GM21717 (cell line): ENCODE results near the gene NCOR2.

Source experiments
- ATAC-seq: cut with Tn5 transposase; IDR thresholded peaks from one replicate; pipeline ENCODE4 v1.9.1; 2021; ENCODE audit warnings: mild to moderate bottlenecking, moderate library complexity; ENCODE audit not compliant: unreplicated experiment

Gene NCOR2

DNA sequence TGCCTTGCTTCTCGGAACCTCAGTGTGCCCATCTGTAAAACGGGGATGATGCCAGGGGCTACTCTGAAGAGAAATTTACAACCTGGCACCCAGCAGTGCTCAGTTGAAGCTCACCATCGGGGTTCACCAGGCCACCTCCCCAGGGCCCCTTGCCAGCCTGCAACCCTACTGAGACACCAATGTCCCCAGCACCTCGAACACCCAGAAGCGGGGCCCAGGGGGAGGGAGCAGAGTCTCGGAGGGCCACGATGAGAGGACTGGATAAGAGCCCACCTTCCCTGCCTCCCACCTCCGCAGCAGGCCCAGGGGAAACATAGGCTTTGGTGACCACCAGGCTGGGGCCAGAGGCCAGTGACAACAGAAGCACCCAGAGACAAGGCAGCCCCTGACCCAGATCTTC, 22.4 kb downstream of the NCOR2 start:
- ATAC-seq: no peak

- ATAC-seq: no peak
Measured at GRCh38 chr12:124544311-124544970, 23.0 kb downstream of the NCOR2 start.

DNA sequence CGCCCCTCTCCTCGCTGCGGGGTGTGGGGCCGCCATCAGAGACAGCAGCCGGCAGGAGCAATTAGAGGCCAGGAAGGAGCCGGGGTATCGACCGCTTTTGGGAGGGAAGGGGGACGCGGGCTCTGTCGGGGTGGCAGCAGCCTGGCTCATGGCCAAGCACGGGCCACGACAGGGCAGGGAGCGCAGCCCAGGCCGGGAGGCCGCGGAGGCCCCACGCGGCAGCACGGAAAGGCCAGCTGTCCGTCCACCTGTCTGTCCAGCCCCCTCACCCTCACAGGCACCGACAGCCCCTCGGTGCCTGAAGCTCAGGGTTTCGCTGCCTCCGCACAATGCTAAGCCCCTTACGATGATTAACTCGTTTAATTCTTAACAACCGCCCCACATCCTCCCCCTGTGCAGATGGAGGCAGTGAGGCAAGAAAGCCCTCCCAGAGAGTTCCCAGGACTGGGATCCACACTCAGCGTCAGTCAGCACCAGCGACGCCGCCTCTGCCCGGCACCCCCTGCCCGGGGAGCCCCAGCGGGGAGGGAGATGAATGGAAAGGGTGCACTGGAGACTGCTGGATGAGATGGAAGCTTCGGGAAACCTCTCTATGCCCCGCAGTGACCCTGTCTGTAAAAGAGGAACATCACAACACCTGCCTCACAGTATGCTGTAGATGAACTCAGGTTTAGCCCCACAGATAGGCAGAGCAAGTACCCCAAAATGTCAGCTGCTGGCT, 23.7 kb downstream of the NCOR2 start:
- ATAC-seq: no peak

- no peak for ATAC-seq
Measured at GRCh38 chr12:124543052-124543589, 24.3 kb downstream of the NCOR2 start.

- no peak for ATAC-seq
Measured at GRCh38 chr12:124542021-124542949, 25.1 kb downstream of the NCOR2 start.

DNA sequence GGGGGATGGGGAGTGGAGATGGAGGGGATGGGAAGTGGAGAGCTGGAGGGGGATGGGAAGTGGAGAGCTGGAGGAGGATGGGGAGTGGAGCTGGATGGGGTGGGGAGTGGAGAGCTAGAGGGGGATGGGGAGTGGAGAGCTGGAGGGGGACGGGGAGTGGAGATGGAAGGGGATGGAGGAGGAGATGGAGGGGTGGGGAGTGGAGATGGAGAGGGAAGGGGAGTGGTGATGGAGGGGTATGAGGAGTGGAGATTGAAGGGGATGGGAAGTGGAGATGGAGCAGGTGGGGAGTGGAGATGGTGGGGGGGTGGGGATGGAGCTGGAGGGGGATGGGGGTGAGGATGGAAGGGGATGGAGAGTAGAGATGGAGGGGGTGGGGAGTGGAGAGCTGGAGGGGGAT, 26.1 kb downstream of the NCOR2 start:
- no peak for ATAC-seq

GRCh38 chr12:124539084-124540041, 28.0 kb downstream of the NCOR2 start:
- no peak for ATAC-seq

DNA sequence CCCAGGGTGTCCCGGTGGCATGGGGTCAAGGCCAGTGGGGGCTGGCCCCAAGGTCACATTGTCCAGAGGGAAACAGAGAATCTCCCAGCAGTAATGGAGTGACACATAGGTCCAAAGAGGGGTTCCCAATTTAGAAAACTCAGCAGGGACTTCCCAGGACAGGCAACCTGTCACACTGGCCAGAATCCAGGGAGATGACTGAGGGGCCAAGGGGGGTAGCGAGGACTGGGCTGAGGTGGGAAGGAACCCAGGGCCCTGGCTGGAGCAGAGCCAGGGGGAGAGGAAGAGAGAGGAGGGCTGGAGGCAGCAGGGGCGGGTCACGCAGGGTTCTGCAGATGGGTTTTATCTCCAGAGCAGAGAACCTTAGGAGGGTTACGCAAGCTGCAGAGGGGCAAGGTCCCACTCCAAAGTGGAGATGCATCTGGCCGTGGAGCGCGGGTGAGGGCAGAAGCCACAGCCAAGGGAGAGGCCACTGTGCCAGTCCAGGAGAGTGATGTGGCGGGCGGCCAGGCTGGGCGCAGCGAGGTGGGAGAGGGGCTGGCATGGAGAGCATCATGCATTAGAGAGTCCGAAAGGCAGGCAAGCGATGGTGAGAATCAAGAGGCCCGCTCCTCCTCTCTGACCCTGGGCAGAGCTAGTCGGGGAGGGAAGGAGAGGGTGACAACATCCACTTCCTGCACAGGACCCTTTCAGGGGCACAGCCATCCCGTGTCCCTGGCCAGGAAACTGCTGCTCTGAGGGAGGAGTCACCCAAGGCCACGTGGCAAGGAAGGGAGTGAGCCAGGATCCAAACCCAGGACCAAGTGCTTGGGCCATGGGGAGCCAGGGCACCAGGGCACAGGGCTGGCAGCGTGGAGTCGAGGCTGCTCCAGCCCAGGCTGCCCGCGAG, 29.0 kb downstream of the NCOR2 start:
- no peak for ATAC-seq

GRCh38 chr12:124537525-124538193, 29.8 kb downstream of the NCOR2 start:
- no peak for ATAC-seq

- no peak for ATAC-seq
Measured at GRCh38 chr12:124536641-124537040, 30.8 kb downstream of the NCOR2 start.

- no peak for ATAC-seq
Measured at GRCh38 chr12:124534776-124535740, 32.4 kb downstream of the NCOR2 start.

DNA sequence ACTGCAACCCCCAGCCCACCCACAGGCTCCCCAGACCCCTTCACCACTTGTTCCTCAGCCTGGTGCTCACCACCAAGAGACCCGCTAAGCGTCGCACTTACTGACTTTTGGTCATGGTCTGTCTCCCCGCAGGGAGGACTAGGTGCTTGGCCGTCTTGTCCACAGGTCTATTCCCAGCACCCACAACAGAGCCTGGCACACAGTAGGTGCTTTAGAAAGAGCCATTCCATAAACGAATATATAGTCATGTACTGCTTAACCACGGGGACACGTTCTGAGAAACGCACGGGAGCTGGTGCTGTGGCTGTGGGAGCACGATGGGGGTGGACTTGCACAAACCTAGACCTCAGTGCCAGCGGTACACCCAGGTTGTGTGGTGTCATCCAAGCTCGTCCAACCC, 34.0 kb downstream of the NCOR2 start:
- ATAC-seq: no peak

DNA sequence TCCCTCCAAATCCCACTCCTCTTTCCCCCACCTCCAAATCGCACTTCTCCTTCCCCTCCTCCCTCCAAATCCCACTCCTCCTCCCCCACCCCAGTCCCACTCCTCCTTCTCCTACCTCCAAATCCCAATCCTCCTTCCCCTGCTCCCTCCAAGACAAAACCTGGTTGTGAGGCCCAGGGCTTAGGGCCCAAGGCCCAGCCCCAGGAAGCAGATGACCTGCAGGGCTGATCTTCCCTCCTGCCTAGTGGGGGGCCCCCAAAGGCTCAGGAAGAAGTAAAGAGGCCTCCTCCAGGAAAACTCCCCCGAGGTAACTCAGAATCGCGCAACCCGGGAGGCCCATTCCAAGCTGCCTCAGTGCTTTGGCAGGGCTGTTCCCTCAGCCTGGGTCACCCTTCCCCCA, 34.4 kb downstream of the NCOR2 start:
- no peak for ATAC-seq

DNA sequence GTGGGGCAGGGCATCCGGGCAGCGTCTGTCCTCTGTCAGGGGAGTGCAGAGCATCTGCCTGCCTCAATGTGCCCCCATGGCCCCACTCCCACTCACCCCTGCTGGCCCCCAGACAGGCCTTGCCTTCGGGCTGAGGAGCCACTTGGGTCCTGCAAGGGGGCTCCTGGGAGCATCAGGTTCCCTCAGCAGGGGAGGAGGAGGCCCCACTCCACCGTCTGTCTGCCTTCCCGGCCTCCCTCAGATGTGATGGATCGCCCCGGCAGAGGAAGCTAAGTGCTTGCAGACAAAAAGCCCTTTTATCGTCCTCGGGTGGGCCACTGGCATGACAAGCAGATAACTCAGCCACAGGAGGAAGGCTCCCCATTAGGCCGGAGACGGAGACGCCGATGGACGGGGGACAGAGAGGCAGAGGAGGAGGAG, 35.1 kb downstream of the NCOR2 start:
- no peak for ATAC-seq

DNA sequence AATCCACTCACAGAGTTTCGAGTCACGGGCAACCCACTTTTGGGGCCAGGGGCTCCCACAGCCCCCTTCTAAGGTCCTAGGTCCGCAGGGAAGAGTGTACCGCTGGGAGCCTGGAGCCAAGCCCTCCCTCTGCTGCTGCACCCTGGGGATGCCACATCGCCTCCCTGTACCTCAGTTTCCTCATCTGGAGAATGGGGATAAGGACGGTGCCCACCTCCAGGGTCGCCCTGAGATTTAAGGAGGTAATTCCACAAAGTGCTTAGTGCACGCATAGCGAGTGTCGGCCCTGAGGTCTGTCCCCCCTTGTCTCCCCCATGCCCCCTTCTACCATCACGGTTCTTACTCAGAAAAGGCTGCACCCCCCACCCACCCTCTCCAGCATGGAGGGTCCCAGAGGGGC, 35.5 kb downstream of the NCOR2 start:
- no peak for ATAC-seq

DNA sequence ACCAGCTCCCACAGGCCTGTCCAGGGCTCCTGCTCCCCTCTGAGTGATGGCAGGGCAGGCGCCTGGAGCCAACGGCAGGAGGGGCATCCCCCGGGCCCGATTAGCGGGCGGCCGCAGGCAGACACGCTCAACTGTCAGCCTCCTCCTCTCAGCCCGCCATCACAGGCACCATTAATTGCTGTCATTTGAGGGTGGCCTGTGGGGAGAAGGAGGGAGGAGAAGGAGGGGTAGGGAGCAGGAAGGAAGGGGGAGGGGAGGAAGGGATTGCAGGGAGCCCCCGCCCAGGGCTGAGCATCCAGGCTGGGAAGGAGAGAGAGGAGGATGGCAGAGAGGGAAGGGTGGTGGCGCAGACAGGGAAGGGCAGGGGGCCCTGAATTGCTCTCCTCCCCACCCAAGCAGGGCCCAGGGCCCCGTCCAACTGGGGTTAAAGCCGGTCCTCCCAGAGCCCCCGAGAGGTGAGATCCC, 36.1 kb downstream of the NCOR2 start:
- no peak for ATAC-seq

- no peak for ATAC-seq
Measured at GRCh38 chr12:124530637-124531263, 36.7 kb downstream of the NCOR2 start.
